Muscle of leg (tissue), 16 donors: ENCODE results near the gene SNX32. TPM values are rescaled to one million over a fixed set of nuclear protein-coding genes. Genes with fewer than 3 reads are reported as not detected.
A peak's percentile ranks its signal among the peaks of the same experiment; 100 is the strongest.

ENCODE experiments used
- DNase-seq: peaks from one replicate; pipeline ENCODE4 v3.0.0; 2013
- H3K27ac ChIP-seq: one replicate; pipeline ENCODE4 v1.5.1; 2013; ENCODE audit warnings: mild to moderate bottlenecking, low read length, control low read depth
- H3K27me3 ChIP-seq: one replicate; pipeline ENCODE4 v1.6.1; 2013; ENCODE audit warnings: low read length; ENCODE audit not compliant: control insufficient read depth, insufficient read depth
- H3K36me3 ChIP-seq: one replicate; pipeline ENCODE4 v1.6.1; 2013; ENCODE audit warnings: low read length; ENCODE audit not compliant: control insufficient read depth, insufficient read depth
- H3K4me1 ChIP-seq: one replicate; pipeline ENCODE4 v1.6.1; 2013; ENCODE audit warnings: low read length; ENCODE audit not compliant: control insufficient read depth, insufficient read depth
- H3K4me3 ChIP-seq: one replicate; pipeline ENCODE4 v1.5.1; 2013; ENCODE audit warnings: low read length, control low read depth
- H3K9me3 ChIP-seq: replicated peaks from 2 replicates; pipeline ENCODE4 v1.6.1; 2013; ENCODE audit warnings: low read depth, low read length; ENCODE audit not compliant: control insufficient read depth
- WGBS: methylation state at CpG from one replicate; pipeline ENCODE4 v1.1.5; 2013; ENCODE audit warnings: missing lambda C conversion rate; ENCODE audit not compliant: insufficient coverage; 5-methylcytosine and 5-hydroxymethylcytosine counted together
- long read RNA-seq, 11 donors: transcript quantifications; one replicate each; lab custom pipeline, GENCODE V29; 2026
- polyA plus RNA-seq, 8 donors: library from polyadenylated mRNA; unstranded; fragments of 120-200 nt; gene quantifications; one replicate each; pipeline versions ENCODE4 v1.2.1 to v1.2.3, GENCODE V29; 2013; ENCODE audit warnings: inconsistent platforms in 1 of 8, low replicate concordance in 1 of 8; ENCODE audit not compliant: insufficient read length in 8 of 8, insufficient read depth in 1 of 8
- total RNA-seq: library from RNA; stranded (reverse); fragments of 120-200 nt; gene quantifications from one replicate; pipeline ENCODE4 v1.2.4, GENCODE V29; 2013

Gene SNX32
- total RNA-seq (0.98 TPM), polyA plus RNA-seq (1 to 10 TPM in 7 of 8 donors, under 1 TPM in 1; 1.00 to 2.6 (median 1.5) TPM)
- long read RNA-seq, donor 1 = 0 reads
- long read RNA-seq, donor 2 = 0 reads
- long read RNA-seq, donor 3, partial matches to known transcripts = 888 of 937 reads
- long read RNA-seq, donor 3, other reads (novel, unspliced or antisense) = 49 of 937 reads
- long read RNA-seq, donor 4, partial matches to known transcripts = 457 of 457 reads
- long read RNA-seq, donor 4, other reads (novel, unspliced or antisense) = 0 of 457 reads
- long read RNA-seq, donor 5, partial matches to known transcripts = 1,318 of 1,432 reads
- long read RNA-seq, donor 5, other reads (novel, unspliced or antisense) = 114 of 1,432 reads
- long read RNA-seq, donor 6, partial matches to known transcripts = 972 of 972 reads
- long read RNA-seq, donor 6, other reads (novel, unspliced or antisense) = 0 of 972 reads
- long read RNA-seq, donor 7 = 0 reads
- long read RNA-seq, donor 8 = 0 reads
- long read RNA-seq, donor 9, partial matches to known transcripts = 518 of 546 reads
- long read RNA-seq, donor 9, other reads (novel, unspliced or antisense) = 28 of 546 reads
- long read RNA-seq, donor 10 = 0 reads
- long read RNA-seq, donor 11 = 0 reads

DNA sequence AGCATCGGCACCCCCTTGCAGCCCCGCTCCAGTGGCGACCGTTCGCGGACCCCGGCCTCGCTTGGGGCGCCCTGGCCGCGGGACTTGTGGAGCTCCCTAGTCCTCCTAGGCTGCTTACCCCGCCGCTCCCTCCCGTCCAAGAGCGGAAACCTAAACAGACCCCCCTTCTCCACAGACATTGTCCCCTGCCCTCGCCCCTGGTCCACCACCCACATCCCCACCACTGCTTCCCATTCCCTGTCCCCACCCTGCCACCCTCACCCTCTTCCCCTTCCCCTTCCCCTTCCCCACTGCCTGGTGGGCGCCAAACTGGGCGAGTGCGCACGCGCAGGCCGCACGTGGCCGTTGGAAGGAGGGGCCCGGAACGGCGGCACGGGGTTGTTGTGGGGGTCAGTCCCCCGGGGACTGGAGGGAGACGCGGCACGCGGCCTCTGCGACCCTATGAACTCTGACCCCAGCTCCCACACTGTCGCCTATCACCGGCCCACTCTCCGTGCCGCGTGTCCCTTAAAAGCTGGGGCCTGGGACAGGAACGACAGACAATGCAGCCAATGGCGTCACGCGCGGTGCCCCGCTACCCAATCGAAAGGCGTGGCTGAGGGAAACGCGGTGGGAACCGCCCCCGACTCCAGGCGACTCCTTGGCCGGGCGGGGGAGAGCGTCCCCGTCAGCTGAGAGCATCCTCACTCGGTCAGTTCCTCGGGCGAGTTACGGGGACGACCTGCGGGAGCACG is at the start of gene SNX32:
Gene SNX32, plus strand, starts transcription at position 667 of the 734 bp plus-strand sequence. CDS start 103 bp downstream, outside the sequence.
- peak; percentile 97 for DNase-seq
- Histone ChIP-seq H3K4me3 (peak within 1 kb of the TSS; percentile 68), H3K4me1 (peaks cover 16% of the 10 kb centered on the region), H3K27me3 (peaks cover 6% of the 10 kb centered on the region), H3K27ac (peak within 1 kb of the TSS; percentile 35), H3K9me3 (no peaks in the 10 kb centered on the region), H3K36me3 (no peaks in the 10 kb centered on the region)
- WGBS = under 1% methylated on average over 59 of the region's 63 CpGs

DNA sequence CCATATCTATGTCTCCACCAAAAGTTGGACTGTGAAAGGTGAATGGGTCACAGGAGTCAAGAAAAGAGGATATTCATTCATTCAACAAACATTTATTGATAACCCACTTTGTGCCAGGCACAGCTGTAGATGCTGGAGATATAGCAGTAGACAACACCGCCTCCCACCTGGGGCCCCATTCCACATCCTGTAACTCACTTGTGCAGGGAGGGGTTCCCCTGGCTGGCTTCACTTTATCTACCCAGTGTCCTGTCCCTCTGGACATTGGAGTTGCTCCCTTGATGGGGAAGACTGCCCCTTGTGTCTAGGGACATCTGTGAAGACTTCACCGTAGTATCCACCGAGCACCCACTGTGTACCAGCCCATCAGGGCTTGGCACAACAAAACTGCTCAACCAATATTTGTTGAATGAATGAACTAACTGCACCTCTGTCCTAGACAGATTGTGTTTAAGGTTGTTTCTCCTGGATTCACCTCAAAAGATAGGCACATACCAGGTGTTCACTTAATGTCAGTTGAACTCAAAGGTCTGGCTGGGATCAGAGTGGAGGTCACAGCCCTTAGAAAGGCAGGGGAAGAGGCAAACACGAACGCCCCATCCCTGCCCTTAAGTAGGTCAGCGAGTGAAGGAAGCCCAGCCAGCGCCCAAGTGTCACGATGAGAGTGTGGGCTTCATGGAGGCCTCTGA is 48.3 kb upstream of the SNX32 start:
- no peaks in the 10 kb centered on the region for H3K9me3 ChIP-seq
- 47% methylated on average over 5 of the region's 8 CpGs for WGBS

DNA sequence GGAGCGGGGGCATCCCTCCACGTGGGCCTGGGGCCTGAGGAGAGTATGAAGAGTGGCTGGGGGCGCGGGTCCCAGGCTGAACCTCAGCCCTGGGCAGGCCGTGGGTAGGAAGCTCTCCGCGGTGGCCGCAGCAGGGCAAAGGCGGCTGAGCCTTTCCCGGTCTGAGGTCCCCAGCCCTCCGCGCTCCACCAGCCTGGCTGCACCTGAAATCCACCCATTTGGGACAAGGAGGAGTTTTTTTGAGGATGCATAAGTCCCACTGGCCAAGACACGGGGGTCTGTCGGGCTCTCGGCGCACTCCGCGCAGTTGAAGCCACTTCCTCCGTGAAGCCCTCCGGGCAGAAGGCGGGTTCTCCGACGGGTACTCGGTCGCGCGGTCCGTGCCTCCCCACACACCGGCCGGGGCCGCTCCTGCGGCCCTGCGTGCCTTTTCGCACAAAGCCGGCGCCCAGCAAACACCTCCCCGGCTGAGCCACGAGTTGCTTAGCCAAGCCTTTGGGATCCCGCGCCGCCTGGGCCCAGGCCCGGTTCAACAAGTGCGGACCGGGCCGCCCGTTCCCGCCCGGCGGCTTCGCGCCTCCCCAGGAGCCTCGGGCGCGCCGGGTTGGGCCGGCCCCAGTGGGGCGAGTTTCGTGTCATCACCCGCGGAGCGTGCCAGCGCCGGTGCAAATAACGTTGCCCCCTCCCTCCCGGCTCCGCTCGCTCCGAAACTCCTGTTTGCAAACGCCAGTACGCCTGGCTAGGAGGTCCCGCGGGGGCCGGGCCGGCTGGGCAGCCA is 47.6 kb upstream of the SNX32 start:
- no peak for DNase-seq
- no peaks in the 10 kb centered on the region for H3K36me3 ChIP-seq
- WGBS = 9% methylated on average over 60 of the region's 74 CpGs
- peaks cover 18% of the 10 kb centered on the region for H3K4me1 ChIP-seq
- no peak overlapping the region for H3K4me3 ChIP-seq
- no peak overlapping the region for H3K27ac ChIP-seq
- H3K9me3 ChIP-seq = no peaks in the 10 kb centered on the region
- H3K27me3 ChIP-seq = peaks cover 94% of the 10 kb centered on the region

More for the DNA sequence above, 48.3 kb upstream of the SNX32 start:
- Histone ChIP-seq H3K27ac (no peak overlapping the region), H3K36me3 (no peaks in the 10 kb centered on the region), H3K4me3 (no peak overlapping the region), H3K4me1 (peaks cover 18% of the 10 kb centered on the region), H3K27me3 (peaks cover 87% of the 10 kb centered on the region)
- DNase-seq = no peak

DNA sequence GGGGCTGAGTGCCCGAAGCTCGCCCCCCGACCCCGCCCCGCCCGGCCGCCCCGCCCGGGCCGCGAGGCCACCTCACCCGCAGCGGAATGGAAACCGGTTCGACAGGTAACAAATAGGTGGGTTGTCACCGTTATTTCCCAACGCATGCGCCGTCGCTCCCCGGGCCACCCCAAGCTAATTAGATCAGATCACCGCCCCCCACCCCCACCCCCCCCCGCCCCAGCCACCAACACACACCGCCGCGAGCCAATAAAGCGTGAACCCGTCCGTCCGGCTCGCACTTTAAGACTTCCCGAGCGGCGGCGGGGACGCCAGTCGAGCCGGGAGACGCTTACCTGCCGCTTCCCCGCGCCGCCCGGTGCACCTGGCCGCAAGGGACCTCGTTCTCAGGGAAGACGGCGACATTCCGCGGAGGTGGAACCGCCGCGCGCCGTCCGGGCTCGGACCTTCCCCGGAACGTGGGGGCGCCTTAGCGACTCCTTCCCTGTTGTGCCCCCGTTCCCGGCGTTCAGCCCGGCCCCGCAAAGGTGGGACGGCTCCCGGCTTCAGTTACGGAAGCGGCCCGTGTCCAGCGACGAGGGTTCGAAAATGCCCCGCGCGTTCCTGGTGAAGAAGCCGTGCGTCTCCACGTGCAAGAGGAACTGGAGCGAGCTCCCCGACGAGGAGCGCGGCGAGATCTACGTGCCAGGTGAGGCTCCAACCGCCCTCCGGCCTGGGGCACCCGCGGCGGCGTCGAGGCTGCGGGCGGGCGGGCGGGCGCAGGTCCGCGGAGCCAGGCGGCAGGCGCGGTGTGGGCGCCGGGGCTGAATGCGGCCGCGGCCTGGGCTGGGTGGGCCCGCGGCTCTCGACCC is 46.8 kb upstream of the SNX32 start, which contains the start of gene OVOL1:
Gene OVOL1, plus strand, starts transcription at position 278 of the 851 bp plus-strand sequence. Its CDS starts 311 bp downstream, at position 589.
- WGBS = 1% methylated on average over 85 of the region's 112 CpGs
- no peak within 1 kb of the TSS for H3K4me3 ChIP-seq
- no peak for DNase-seq
- peaks cover 93% of the 10 kb centered on the region for H3K27me3 ChIP-seq
- H3K4me1 ChIP-seq = peaks cover 12% of the 10 kb centered on the region
- H3K27ac ChIP-seq = no peak within 1 kb of the TSS
- no peaks in the 10 kb centered on the region for H3K9me3 ChIP-seq
- H3K36me3 ChIP-seq = no peaks in the 10 kb centered on the region

DNA sequence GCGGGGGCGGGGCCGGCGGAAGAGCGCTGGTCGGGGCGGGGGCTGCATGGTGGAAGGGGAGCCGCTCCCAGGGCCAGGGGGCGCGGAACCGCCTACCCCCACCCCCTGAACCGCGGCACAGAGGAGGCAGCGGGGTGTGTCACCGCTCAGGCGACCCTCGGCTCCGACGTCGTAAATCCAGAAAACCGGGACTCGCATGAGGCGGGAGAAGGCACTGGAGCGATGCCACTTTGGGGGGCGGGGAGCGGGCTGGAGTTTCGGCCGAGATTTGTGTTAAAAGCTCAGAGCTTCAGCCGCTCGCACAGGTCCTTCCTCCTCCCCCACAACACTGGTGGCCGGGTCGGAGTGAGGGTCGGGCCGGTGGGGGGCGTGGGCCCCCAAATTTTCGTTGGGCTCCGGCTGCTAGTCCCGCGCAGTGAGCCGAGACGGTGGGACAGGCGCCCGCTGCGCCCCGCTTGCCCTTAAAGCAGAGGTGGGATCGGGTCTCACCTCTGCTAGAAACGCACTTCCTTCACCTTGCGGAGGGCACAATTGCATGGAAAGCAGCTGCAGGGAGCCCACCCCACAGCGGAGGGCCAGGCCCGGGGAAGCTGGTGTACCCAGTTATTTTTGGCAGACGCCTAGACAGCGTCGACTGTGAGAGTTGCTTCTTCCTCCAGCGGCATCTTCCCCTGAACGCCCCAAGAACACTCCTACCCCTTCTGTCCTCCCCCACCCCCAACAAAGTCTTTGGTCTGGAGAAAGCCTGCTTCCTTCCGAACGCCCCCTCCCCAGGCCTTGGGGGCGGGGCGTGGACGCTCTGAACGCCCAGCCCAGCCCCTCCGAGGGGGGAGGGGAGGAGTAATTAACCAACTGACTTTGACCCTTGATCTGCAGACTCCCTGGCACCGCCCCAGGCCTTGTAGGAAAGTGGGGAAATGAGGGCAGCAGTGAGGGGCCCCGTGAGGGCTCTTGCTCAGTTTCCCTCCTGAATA is 45.8 kb upstream of the SNX32 start:
- no peak overlapping the region for H3K27ac ChIP-seq
- no peaks in the 10 kb centered on the region for H3K9me3 ChIP-seq
- peaks cover 12% of the 10 kb centered on the region for H3K4me1 ChIP-seq
- H3K4me3 ChIP-seq = no peak overlapping the region
- 1% methylated on average over 31 of the region's 64 CpGs for WGBS
- H3K27me3 ChIP-seq = peaks cover 90% of the 10 kb centered on the region
- no peak for DNase-seq
- H3K36me3 ChIP-seq = no peaks in the 10 kb centered on the region

DNA sequence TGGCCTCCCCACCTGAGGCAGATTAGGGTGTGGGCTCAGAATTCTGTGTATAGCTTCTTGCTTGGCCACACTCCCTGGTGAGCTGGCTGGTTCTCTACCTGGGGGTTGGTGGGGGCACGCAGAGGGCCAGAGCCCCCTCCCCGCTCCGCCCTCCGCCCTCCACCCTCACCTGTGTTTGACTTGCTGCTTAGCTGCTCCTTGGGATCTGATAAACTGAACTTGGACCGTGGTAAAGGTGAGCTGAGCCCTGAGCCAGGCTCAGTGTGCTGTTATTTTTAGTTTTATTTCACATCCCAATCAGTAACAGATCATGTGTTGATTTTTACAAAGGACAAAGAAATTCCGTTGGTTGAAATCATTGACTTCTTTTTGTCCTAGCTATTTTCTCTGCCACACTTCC is 44.9 kb upstream of the SNX32 start:
- no peak for DNase-seq
- H3K27ac ChIP-seq = no peak overlapping the region
- peaks cover 91% of the 10 kb centered on the region for H3K27me3 ChIP-seq
- no peak overlapping the region for H3K4me3 ChIP-seq
- no CpG with 5 or more reads among the region's 6 CpGs for WGBS
- H3K9me3 ChIP-seq = no peaks in the 10 kb centered on the region
- H3K4me1 ChIP-seq = peaks cover 12% of the 10 kb centered on the region
- no peaks in the 10 kb centered on the region for H3K36me3 ChIP-seq

DNA sequence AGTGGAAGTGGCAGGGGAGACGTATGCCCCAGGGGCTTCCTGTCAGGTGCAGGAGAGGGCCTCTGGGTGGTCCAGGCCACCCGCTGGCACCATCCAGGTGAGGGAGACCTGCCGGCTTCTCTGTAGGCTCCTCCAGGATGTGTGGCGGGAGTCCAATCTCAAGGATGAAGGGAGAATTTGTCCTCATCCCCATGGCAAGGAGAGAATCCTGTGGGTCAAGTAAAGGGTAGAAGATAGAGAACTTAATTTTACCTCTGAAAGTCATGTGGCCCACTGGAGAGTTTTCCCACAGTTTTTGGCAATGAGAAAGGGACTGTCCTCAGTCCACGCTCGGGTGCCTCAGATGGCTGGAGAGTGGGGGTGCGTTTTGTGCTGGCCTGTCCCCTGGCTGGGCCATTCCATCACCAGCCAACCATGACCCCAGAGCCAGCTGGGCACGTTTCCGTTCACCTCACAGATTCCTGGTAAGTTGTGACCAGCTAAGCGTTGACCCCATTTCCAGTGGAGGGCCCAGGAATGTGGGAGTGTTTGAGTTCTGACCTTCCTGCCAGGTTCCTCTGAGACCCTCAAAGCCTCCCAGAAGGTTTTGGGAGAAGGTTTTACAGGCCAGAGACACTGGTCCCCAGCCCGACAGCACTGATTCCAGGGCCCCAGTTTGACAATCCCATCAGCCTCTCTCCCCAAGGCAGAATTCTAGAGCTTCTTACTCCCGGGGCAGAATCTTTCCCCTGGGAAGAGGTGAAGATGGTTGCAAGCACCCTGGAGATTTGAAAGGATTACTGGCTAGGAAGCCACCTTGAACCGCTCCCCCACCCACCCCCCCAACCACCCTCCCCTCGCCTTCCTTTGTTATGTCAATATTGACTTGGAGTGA is 44.3 kb upstream of the SNX32 start:
- Histone ChIP-seq H3K36me3 (no peaks in the 10 kb centered on the region), H3K4me1 (peaks cover 12% of the 10 kb centered on the region), H3K27ac (no peak overlapping the region), H3K27me3 (peaks cover 86% of the 10 kb centered on the region), H3K9me3 (no peaks in the 10 kb centered on the region), H3K4me3 (no peak overlapping the region)
- no peak for DNase-seq
- WGBS = 76% methylated on average over 5 of the region's 14 CpGs
